Stomach smooth muscle (tissue), 2 donors: ENCODE data around the gene SELENOK.

Experiments used
- H3K27ac ChIP-seq: one replicate; pipeline ENCODE4 v1.7.0; 2013; ENCODE audit warnings: mild to moderate bottlenecking, low read length, inconsistent platforms
- H3K27me3 ChIP-seq, 2 donors: one replicate each; pipeline ENCODE4 v1.7.0; 2013; ENCODE audit warnings: low read length in 2 of 2; ENCODE audit not compliant: insufficient read depth in 2 of 2, control insufficient read depth in 1 of 2
- H3K36me3 ChIP-seq, 2 donors: one replicate each; pipeline ENCODE4 v1.7.0; 2013; ENCODE audit warnings: low read length in 2 of 2; ENCODE audit not compliant: control insufficient read depth in 2 of 2, insufficient read depth in 2 of 2
- H3K4me1 ChIP-seq: one replicate; pipeline ENCODE4 v1.7.0; 2013; ENCODE audit warnings: low read length; ENCODE audit not compliant: control insufficient read depth, insufficient read depth
- H3K4me3 ChIP-seq, 2 donors: one replicate each; pipeline ENCODE4 v1.7.0; 2013; ENCODE audit warnings: low read length in 2 of 2
- H3K9ac ChIP-seq, 2 donors: one replicate each; pipeline ENCODE4 v1.7.0; 2013; ENCODE audit warnings: low read length in 2 of 2, mild to moderate bottlenecking in 1 of 2
- H3K9me3 ChIP-seq, 2 donors: one replicate each; pipeline ENCODE4 v1.7.0; 2013; ENCODE audit warnings: low read length in 2 of 2; ENCODE audit not compliant: control insufficient read depth in 2 of 2
- donor health status: healthy.
- donor health status: Pancreatic carcinoma.

Gene SELENOK

GRCh38 chr3:53843195-53844177 is 48.2 kb downstream of the SELENOK start:
- no peaks in the 10 kb centered on the region for H3K36me3 ChIP-seq
- peaks cover 0 to 13% of the 10 kb centered on the region in 2 donors for H3K27me3 ChIP-seq
- H3K9ac ChIP-seq, result no peak overlapping the region
- peaks cover 5% of the 10 kb centered on the region for H3K4me1 ChIP-seq
- H3K9me3 ChIP-seq, result no peaks in the 10 kb centered on the region
- H3K27ac ChIP-seq, result no peak overlapping the region
- no peak overlapping the region for H3K4me3 ChIP-seq

DNA sequence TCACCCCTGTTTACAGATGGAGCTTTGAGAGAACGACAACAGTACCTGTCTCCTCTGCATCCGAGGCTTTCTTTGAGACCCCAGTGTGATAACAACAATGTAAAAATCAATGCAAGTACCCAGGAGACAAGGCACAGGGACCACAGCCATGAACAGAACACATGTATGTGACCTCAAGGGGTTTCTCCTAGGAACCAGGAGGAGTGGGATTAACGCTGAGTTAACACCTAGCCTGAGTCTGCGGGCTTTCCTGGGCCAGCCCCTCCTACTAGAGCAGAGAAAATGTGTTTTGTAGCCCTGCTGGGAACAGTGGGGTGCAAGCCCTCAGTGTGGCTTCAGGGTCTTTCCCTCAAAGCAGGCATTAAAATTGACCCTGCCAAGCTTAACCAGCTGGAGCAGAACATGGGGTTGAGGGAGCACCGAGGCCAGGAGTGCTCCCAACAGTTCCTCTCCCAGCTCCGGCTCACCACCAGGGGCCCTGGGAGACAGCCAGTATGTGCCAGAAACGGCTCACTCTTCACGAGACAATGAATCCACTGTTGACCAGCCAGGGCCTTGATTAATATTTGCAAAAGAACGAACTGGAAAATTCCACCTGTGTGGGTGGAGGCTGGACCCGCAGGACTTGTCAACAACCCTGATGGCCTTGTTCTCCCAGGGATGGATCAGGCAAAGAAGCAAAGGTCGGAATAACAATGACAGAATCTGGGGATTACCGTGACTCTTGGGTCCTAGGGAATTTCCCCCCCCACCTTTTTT is 49.0 kb downstream of the SELENOK start:
- Histone ChIP-seq H3K9me3 (no peaks in the 10 kb centered on the region), H3K4me1 (peaks cover 5% of the 10 kb centered on the region), H3K9ac (no peak overlapping the region), H3K27me3 (peaks cover 0 to 5% of the 10 kb centered on the region in 2 donors), H3K27ac (no peak overlapping the region), H3K36me3 (no peaks in the 10 kb centered on the region), H3K4me3 (no peak overlapping the region)

DNA sequence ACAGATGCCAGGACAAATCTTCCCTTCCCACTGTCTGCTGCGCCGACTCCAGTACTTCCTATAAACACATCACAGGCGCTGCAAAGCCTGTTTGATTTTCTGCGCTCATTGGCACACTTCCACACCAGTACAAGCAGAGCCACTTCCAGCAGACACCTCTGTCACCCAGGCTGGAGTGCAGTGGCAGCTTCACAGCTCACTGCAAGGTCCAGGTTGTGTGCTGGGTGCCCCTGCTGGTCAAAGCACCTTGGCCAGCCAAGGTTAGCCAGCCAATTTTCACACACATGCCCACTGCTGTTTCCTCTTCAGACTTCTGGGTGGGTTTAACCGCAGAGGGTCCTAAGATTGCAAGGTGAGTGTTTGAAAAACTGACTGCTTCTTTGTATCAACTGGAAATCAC is 50.4 kb downstream of the SELENOK start:
- H3K27ac ChIP-seq, result no peak overlapping the region
- H3K36me3 ChIP-seq, result no peaks in the 10 kb centered on the region
- no peaks in the 10 kb centered on the region for H3K4me1 ChIP-seq
- H3K9me3 ChIP-seq, result no peaks in the 10 kb centered on the region
- no peak overlapping the region for H3K9ac ChIP-seq
- no peaks in the 10 kb centered on the region for H3K27me3 ChIP-seq
- no peak overlapping the region for H3K4me3 ChIP-seq

GRCh38 chr3:53837331-53837730 is 54.3 kb downstream of the SELENOK start:
- H3K9ac ChIP-seq, result no peak overlapping the region
- no peaks in the 10 kb centered on the region for H3K27me3 ChIP-seq
- H3K4me3 ChIP-seq, result no peak overlapping the region
- H3K4me1 ChIP-seq, result no peaks in the 10 kb centered on the region
- no peak overlapping the region for H3K27ac ChIP-seq
- no peaks in the 10 kb centered on the region for H3K9me3 ChIP-seq
- no peaks in the 10 kb centered on the region for H3K36me3 ChIP-seq

DNA sequence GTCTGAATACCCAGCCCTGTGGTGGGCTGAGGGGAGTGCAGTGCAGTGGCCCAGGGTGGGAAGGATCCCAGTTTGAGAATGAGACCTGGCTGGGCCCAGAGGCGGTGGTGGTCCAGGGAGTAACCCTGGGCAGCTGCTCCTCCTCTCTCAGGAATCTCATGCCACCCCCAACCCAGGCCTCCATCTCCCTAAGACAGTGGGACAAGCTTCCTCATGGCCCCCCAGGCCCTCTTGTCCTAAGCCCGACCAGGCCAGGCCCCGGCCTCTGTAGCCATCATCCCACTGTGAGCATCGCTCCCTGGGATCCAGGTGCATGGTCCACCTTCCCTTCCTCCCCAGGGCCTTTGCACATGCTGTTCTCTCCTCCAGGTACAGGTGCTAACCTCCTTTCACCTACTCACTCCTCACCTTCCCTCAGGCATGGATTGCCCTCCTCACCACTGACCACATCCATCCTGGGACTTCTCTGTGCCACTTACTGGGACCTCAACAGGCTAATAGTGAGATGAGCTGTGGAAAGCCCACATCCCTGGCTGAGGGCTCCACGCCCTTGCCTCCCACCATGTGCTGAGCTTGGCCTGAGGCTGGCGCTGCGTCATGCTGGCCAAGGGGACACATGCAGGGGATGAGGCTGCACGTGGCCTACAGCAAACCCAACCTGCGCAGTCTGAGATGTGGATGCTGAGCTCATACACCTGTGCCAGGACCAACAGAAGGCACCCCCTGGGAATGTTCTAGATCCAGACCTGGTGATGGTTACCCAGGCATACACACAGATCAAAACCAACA is 55.4 kb downstream of the SELENOK start:
- Histone ChIP-seq H3K9ac (no peak overlapping the region), H3K27ac (no peak overlapping the region), H3K36me3 (no peaks in the 10 kb centered on the region), H3K27me3 (no peaks in the 10 kb centered on the region), H3K9me3 (no peaks in the 10 kb centered on the region), H3K4me3 (no peak overlapping the region), H3K4me1 (no peaks in the 10 kb centered on the region)

DNA sequence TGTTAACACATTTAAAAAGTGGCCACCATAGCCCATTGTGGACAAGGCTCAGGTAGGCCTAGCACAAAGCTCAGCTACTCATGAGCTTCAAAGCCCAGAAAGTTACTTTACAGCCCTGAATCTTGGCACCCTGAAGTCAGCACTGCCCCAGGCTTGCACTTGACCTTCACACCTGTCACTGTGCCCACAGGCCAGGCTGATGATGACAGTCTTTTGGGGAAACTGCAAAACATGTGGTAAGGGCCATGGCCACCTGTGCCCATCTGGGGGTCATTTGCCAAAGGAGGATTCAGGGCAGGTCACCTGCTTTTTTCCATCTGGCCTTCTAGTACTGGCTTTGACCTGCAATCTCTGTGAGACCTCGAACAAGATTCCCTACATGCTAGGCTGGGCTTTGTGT is 56.4 kb downstream of the SELENOK start:
- Histone ChIP-seq H3K4me1 (no peaks in the 10 kb centered on the region), H3K4me3 (no peak overlapping the region), H3K36me3 (no peaks in the 10 kb centered on the region), H3K27me3 (no peaks in the 10 kb centered on the region), H3K9ac (no peak overlapping the region), H3K27ac (no peak overlapping the region), H3K9me3 (no peaks in the 10 kb centered on the region)

- no peaks in the 10 kb centered on the region for H3K4me1 ChIP-seq
- no peak overlapping the region for H3K4me3 ChIP-seq
- no peaks in the 10 kb centered on the region for H3K9me3 ChIP-seq
- no peak overlapping the region for H3K9ac ChIP-seq
- no peaks in the 10 kb centered on the region for H3K36me3 ChIP-seq
- no peak overlapping the region for H3K27ac ChIP-seq
- no peaks in the 10 kb centered on the region for H3K27me3 ChIP-seq
Measured at GRCh38 chr3:53834429-53835095, 57.1 kb downstream of the SELENOK start.
